ENCODE measurements around the gene BNIP5.

BNIP5 gene

GRCh38 chr6:36320475-36320874 is 16.2 kb downstream of the BNIP5 start:
- DNase-seq, result no peak

- no peak for DNase-seq
Observed at GRCh38 chr6:36319821-36320220, 16.9 kb downstream of the BNIP5 start.

GRCh38 chr6:36319436-36319762 is 17.3 kb downstream of the BNIP5 start:
- no peak for DNase-seq

GRCh38 chr6:36318690-36319435 is 17.8 kb downstream of the BNIP5 start:
- DNase-seq, result no peak

- no peak for DNase-seq
Observed at GRCh38 chr6:36317623-36318022, 19.1 kb downstream of the BNIP5 start.

GRCh38 chr6:36315921-36316320 is 20.8 kb downstream of the BNIP5 start:
- no peak for DNase-seq

GRCh38 chr6:36314221-36315014 is 22.3 kb downstream of the BNIP5 start:
- DNase-seq, result no peak

GRCh38 chr6:36313649-36313936 is 23.1 kb downstream of the BNIP5 start:
- DNase-seq, result no peak

GRCh38 chr6:36312854-36313648 is 23.6 kb downstream of the BNIP5 start:
- no peak for DNase-seq

- DNase-seq, result no peak
Observed at GRCh38 chr6:36309900-36310299, 26.8 kb downstream of the BNIP5 start.

- DNase-seq, result no peak
Observed at GRCh38 chr6:36309203-36309602, 27.5 kb downstream of the BNIP5 start.

GRCh38 chr6:36308514-36308913 is 28.2 kb downstream of the BNIP5 start:
- no peak for DNase-seq

GRCh38 chr6:36306375-36306774 is 30.3 kb downstream of the BNIP5 start:
- no peak for DNase-seq

- DNase-seq, result no peak
Observed at GRCh38 chr6:36305885-36306284, 30.8 kb downstream of the BNIP5 start.

GRCh38 chr6:36302227-36302976 is 34.3 kb downstream of the BNIP5 start:
- peak; percentile 93 to 98 for DNase-seq

GRCh38 chr6:36301781-36302180 is 34.9 kb downstream of the BNIP5 start:
- DNase-seq, result no peak

- no peak for DNase-seq
Observed at GRCh38 chr6:36301085-36301658, 35.5 kb downstream of the BNIP5 start.

GRCh38 chr6:36298027-36298426 is 38.7 kb downstream of the BNIP5 start:
- no peak for DNase-seq

GRCh38 chr6:36297511-36297910 is 39.2 kb downstream of the BNIP5 start:
- DNase-seq, result no peak

- DNase-seq, result no peak
Observed at GRCh38 chr6:36297051-36297450, 39.6 kb downstream of the BNIP5 start.

- DNase-seq, result no peak
Observed at GRCh38 chr6:36296240-36296639, 40.4 kb downstream of the BNIP5 start.

GRCh38 chr6:36292170-36292569 is 44.5 kb downstream of the BNIP5 start:
- no peak for DNase-seq

Measured in activated CD4-positive, alpha-beta T cell treated with anti-CD3 and anti-CD28 coated beads for 4 hours (primary cell).